GM18870 (cell line): ENCODE results near the gene LRPAP1.

Source experiments
- ATAC-seq: cut with Tn5 transposase; IDR thresholded peaks from one replicate; pipeline ENCODE4 v1.9.1; 2021; ENCODE audit warnings: moderate library complexity; ENCODE audit not compliant: unreplicated experiment

The LRPAP1 gene

GRCh38 chr4:3501825-3502425 lies 30.3 kb downstream of the LRPAP1 start:
- no peak for ATAC-seq

DNA sequence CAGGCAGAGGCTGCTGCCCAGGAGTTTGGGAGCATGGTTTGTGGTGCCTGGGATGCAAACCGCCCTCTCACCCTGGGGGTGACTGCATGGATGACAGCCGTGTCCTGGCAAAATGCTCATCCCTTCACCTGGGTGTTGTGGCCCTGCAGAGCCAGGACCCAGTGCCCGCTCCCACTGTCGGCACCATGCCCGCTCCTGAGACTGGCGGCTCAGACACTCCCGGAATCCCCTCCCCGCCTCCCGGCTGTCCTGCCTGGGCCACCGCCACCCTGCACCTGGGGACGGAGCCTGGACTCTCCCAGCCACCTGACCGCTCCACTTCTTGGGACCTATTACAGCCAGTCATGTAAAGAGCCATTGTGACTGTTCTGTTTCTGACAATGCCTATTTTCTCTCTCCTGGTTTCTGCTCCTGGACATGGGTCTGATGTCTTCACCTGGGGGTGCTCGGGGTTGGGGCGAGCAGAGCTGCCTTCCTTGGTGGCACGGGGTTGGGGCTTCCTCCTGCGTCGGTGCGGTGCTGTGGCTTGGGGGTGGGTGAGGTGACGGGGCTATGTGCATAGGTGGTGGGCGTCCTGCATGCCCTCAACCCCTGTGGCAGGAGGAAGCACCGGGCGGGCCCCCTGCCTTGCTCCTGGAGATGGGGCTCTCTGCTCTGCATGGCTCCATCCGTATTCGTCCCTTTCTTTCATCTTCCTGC lies 30.9 kb downstream of the LRPAP1 start:
- ATAC-seq, result no peak

- ATAC-seq, result no peak
These were observed 31.6 kb downstream of the LRPAP1 start for GRCh38 chr4:3500634-3501101.

DNA sequence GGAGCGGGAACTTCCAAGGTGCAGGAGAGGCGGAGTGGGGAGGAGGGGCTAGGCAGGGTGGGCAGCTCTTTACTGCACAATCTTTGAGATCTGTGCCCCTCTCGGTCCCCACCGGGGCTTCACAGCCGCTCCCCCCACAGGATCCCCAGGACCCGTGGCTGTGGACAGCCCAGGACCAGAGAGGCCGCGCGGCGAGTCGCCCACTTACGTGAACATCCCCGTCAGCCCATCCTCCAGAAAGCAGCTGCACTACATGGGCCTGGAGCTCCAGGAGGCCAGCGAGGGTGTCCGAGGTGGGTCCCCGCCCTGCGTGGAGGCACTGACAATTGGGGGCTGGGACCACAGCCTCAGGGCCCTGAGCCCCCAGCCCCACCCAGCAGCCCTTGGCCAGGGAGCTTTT lies 32.1 kb downstream of the LRPAP1 start:
- ATAC-seq, result no peak

GRCh38 chr4:3499710-3500109 lies 32.5 kb downstream of the LRPAP1 start:
- ATAC-seq, result no peak

- no peak for ATAC-seq
These were observed 33.2 kb downstream of the LRPAP1 start for GRCh38 chr4:3498901-3499510.

GRCh38 chr4:3498407-3498806 lies 33.8 kb downstream of the LRPAP1 start:
- ATAC-seq, result no peak

- no peak for ATAC-seq
These were observed 34.5 kb downstream of the LRPAP1 start for GRCh38 chr4:3497523-3498389.

- no peak for ATAC-seq
These were observed 35.1 kb downstream of the LRPAP1 start for GRCh38 chr4:3497095-3497494.

- ATAC-seq, result no peak
These were observed 36.2 kb downstream of the LRPAP1 start for GRCh38 chr4:3496021-3496420.

GRCh38 chr4:3495204-3495975 lies 36.8 kb downstream of the LRPAP1 start:
- no peak for ATAC-seq

- no peak for ATAC-seq
These were observed 37.8 kb downstream of the LRPAP1 start for GRCh38 chr4:3494462-3494871.

GRCh38 chr4:3493720-3494461 lies 38.3 kb downstream of the LRPAP1 start:
- no peak for ATAC-seq

- no peak for ATAC-seq
These were observed 39.2 kb downstream of the LRPAP1 start for GRCh38 chr4:3492741-3493719.

GRCh38 chr4:3491681-3492405 lies 40.4 kb downstream of the LRPAP1 start:
- no peak for ATAC-seq

DNA sequence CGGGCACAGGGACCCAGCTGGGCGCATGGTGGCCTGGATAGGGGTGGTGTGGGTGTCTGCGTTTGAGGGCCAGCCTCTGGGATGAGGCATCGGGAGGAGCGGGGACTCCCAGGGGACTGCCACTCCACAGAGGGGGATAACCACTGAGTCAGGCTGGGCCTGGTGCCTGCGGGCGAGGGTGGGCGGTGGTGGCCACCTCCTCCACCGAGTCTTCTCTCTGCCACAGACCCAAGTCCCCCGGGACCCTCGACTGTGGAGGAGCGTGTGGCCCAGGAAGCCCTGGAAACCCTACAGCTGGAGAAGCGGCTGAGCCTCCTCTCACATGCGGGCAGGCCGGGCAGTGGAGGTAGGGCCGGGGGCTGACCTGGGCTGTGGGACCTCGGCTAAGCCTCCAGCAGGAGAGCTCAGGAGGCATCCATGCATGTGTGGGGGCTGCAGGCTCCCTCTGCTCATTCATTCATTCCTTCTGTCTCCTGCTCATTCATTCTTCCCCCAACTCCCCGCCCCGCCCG lies 42.7 kb downstream of the LRPAP1 start:
- ATAC-seq, result no peak

GRCh38 chr4:3488820-3489219 lies 43.4 kb downstream of the LRPAP1 start:
- ATAC-seq, result no peak

GRCh38 chr4:3487861-3488260 lies 44.4 kb downstream of the LRPAP1 start:
- ATAC-seq, result no peak
